Ishikawa (cell line): ENCODE results near the gene PCBP3.

ENCODE experiments used
- CREB1 ChIP-seq: IDR thresholded peaks from 2 replicates; pipeline ENCODE4 v1.6.1; 2012; ENCODE audit warnings: low read depth
- EP300 ChIP-seq: IDR thresholded peaks from 2 replicates; pipeline ENCODE4 v1.6.1; 2012; ENCODE audit warnings: borderline replicate concordance
- FOXM1 ChIP-seq: IDR thresholded peaks from 2 replicates; pipeline ENCODE4 v1.6.1; 2012; ENCODE audit warnings: low read depth, borderline replicate concordance
- TAF1 ChIP-seq: IDR thresholded peaks from 2 replicates; pipeline ENCODE4 v1.6.1; 2012; ENCODE audit warnings: low read depth, mild to moderate bottlenecking

- TF ChIP-seq EP300: no peak
- no peak for TF ChIP-seq TAF1
- no peak for TF ChIP-seq CREB1
- no peak for TF ChIP-seq FOXM1
Observed at GRCh38 chr21:45670731-45671130, 27.2 kb downstream of the PCBP3 start.
